GM12878 (cell line): Measurements from ENCODE around the gene ARL10. TPM values are rescaled to one million over a fixed set of nuclear protein-coding genes. Genes with fewer than 3 reads are reported as not detected.

ENCODE experiments used
- CEBPB ChIP-seq, 2 experiments: fragments of 150-350 bp in 1 of 2; IDR thresholded peaks; 2 replicates each; pipeline ENCODE4 v1.6.1; 2012 to 2014; ENCODE audit warnings: low read depth in 2 of 2, low read length in 2 of 2, borderline replicate concordance in 1 of 2, inconsistent platforms in 1 of 2
- CHD2 ChIP-seq: IDR thresholded peaks from 2 replicates; pipeline ENCODE4 v1.6.1; 2011; ENCODE audit warnings: low read depth, low read length, improper control_type of control experiment, borderline replicate concordance
- CREM ChIP-seq: IDR thresholded peaks from 2 replicates; pipeline ENCODE4 v1.6.1; 2014; ENCODE audit warnings: antibody characterized with exemption, low read depth
- CUX1 ChIP-seq: IDR thresholded peaks from 2 replicates; pipeline ENCODE4 v1.6.1; 2012; ENCODE audit warnings: improper control_type of control experiment, low read depth, low read length; ENCODE audit not compliant: insufficient replicate concordance
- EP300 ChIP-seq, 2 experiments: fragments of 150-350 bp in 1 of 2; IDR thresholded peaks; 2 replicates each; pipeline ENCODE4 v1.6.1; 2011 to 2012; ENCODE audit warnings: low read depth in 2 of 2, low read length in 2 of 2, borderline replicate concordance in 1 of 2, improper control_type of control experiment in 1 of 2, inconsistent platforms in 1 of 2; ENCODE audit not compliant: control insufficient read depth in 1 of 2
- ESRRA ChIP-seq: IDR thresholded peaks from 2 replicates; pipeline ENCODE4 v1.6.1; 2012; ENCODE audit warnings: mild to moderate bottlenecking, low read length, improper control_type of control experiment
- GABPA ChIP-seq: IDR thresholded peaks from 2 replicates; pipeline ENCODE4 v1.6.1; 2014; ENCODE audit warnings: antibody characterized with exemption, low read depth, mild to moderate bottlenecking, inconsistent platforms
- IKZF2 ChIP-seq, 2 experiments: fragments of 450-650 bp; IDR thresholded peaks; 2 replicates each; pipeline ENCODE4 v1.6.1; 2017; ENCODE audit warnings: mild to moderate bottlenecking in 2 of 2, moderate library complexity in 2 of 2
- JUNB ChIP-seq: IDR thresholded peaks from 2 replicates; pipeline ENCODE4 v1.6.1; 2016; ENCODE audit warnings: antibody characterized with exemption, mild to moderate bottlenecking
- JUND ChIP-seq: IDR thresholded peaks from 2 replicates; pipeline ENCODE4 v1.6.1; 2012; ENCODE audit warnings: low read depth, mild to moderate bottlenecking, low read length, improper control_type of control experiment, moderate library complexity
- MXI1 ChIP-seq: fragments of 150-350 bp; IDR thresholded peaks from 2 replicates; pipeline ENCODE4 v1.6.1; 2011; ENCODE audit warnings: low read depth, mild to moderate bottlenecking, inconsistent platforms, low read length, improper control_type of control experiment
- RELB ChIP-seq: fragments of 450-650 bp; IDR thresholded peaks from 2 replicates; pipeline ENCODE4 v1.6.1; 2017; ENCODE audit warnings: low read depth, mild to moderate bottlenecking, moderate library complexity
- SIX5 ChIP-seq: IDR thresholded peaks from 2 replicates; pipeline ENCODE4 v1.6.1; 2011; ENCODE audit warnings: mild to moderate bottlenecking, low read depth, low read length, moderate library complexity; ENCODE audit not compliant: severe bottlenecking
- SMAD5 ChIP-seq: IDR thresholded peaks from 2 replicates; pipeline ENCODE4 v1.6.1; 2016; ENCODE audit warnings: antibody characterized with exemption, low read depth
- SUPT20H ChIP-seq: IDR thresholded peaks from 2 replicates; pipeline ENCODE4 v1.6.1; 2011; ENCODE audit warnings: low read depth, mild to moderate bottlenecking, low read length, moderate library complexity, borderline replicate concordance; ENCODE audit not compliant: control insufficient read depth
- TARDBP ChIP-seq: IDR thresholded peaks from 2 replicates; pipeline ENCODE4 v1.6.1; 2016; ENCODE audit warnings: borderline replicate concordance
- TCF3 ChIP-seq: IDR thresholded peaks from 2 replicates; pipeline ENCODE4 v1.6.1; 2012; ENCODE audit warnings: low read depth, mild to moderate bottlenecking, low read length, borderline replicate concordance; ENCODE audit not compliant: insufficient read depth
- ZNF24 ChIP-seq: fragments of 450-650 bp; IDR thresholded peaks from 2 replicates; pipeline ENCODE4 v1.6.1; 2017; ENCODE audit warnings: antibody characterized with exemption, mild to moderate bottlenecking
- ZSCAN29 ChIP-seq: fragments of 450-650 bp; IDR thresholded peaks from 2 replicates; pipeline ENCODE4 v1.6.1; 2017; ENCODE audit warnings: mild to moderate bottlenecking, moderate library complexity
- polyA plus RNA-seq, 11 experiments: library from polyadenylated mRNA; depleted of rRNA in 4 of 11; unstranded in 6 of 11; stranded (reverse) in 5 of 11; fragments of >200 nt; fragmentation: Nextera tagmentation in 4 of 11; fragmentation: Illumina TruSeq in 1 of 11; extraction: Ambion mirVana in 4 of 11; extraction: Trizol in 1 of 11; gene quantifications; 1 replicate in 1 of 11; 2 replicates in 10 of 11; pipeline versions ENCODE4 v1.2.1 to v1.2.3, GENCODE V29; 2011 to 2016; ENCODE audit warnings: inconsistent platforms in 2 of 11, missing spikeins in 2 of 11, low read depth in 1 of 11
- total RNA-seq, 4 experiments: library from RNA; depleted of rRNA in 3 of 4; stranded (reverse); fragments of >200 nt in 3 of 4; fragmentation: Illumina TruSeq in 1 of 4; extraction: Trizol in 1 of 4; gene quantifications; 2 replicates each; pipeline versions ENCODE4 v1.2.1 to v1.2.3, GENCODE V29; 2013 to 2021
- TF ChIP-seq, protein P1 (sequence below): fragments of 150-350 bp; IDR thresholded peaks from 2 replicates; pipeline ENCODE4 v1.6.1; 2016; ENCODE audit warnings: low read depth, low read length

The ARL10 gene
- total and polyA plus RNA-seq, 10 of the 15 experiments (the other 5 are each of a cell fraction or from before 2014, with no cell fraction given): 0.44 to 6.4 (median 2.4) TPM

GRCh38 chr5:176352116-176352878 lies 13.0 kb upstream of the ARL10 start (continued):
- TF ChIP-seq TARDBP (no peak), ZNF24 (no peak), RELB (peak; percentile 80; the same call in 1 of the 2 replicates), CREM (no peak), ZSCAN29 (no peak), MXI1 (no peak), ESRRA (no peak), CHD2 (no peak), SIX5 (no peak), TCF3 (no peak), JUNB (no peak), GABPA (no peak), CUX1 (no peak), IKZF2 (IDR thresholded peaks at IDR 0.05) (peak; percentile 14 to 36; a peak in 2 of 4 replicates), SMAD5 (no peak), SUPT20H (no peak), EP300 (IDR thresholded peaks at IDR 0.05; ENCODE audit: borderline replicate concordance in 1 of 2, control insufficient read depth in 1 of 2, low read depth in 2 of 2, low read length in 2 of 2) (no peak), CEBPB (IDR thresholded peaks at IDR 0.05; ENCODE audit: borderline replicate concordance in 1 of 2, low read depth in 2 of 2, low read length in 2 of 2) (no peak), JUND (no peak)
- TF ChIP-seq, protein P1, sequence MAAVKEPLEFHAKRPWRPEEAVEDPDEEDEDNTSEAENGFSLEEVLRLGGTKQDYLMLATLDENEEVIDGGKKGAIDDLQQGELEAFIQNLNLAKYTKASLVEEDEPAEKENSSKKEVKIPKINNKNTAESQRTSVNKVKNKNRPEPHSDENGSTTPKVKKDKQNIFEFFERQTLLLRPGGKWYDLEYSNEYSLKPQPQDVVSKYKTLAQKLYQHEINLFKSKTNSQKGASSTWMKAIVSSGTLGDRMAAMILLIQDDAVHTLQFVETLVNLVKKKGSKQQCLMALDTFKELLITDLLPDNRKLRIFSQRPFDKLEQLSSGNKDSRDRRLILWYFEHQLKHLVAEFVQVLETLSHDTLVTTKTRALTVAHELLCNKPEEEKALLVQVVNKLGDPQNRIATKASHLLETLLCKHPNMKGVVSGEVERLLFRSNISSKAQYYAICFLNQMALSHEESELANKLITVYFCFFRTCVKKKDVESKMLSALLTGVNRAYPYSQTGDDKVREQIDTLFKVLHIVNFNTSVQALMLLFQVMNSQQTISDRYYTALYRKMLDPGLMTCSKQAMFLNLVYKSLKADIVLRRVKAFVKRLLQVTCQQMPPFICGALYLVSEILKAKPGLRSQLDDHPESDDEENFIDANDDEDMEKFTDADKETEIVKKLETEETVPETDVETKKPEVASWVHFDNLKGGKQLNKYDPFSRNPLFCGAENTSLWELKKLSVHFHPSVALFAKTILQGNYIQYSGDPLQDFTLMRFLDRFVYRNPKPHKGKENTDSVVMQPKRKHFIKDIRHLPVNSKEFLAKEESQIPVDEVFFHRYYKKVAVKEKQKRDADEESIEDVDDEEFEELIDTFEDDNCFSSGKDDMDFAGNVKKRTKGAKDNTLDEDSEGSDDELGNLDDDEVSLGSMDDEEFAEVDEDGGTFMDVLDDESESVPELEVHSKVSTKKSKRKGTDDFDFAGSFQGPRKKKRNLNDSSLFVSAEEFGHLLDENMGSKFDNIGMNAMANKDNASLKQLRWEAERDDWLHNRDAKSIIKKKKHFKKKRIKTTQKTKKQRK: no peak
